HL-60/S4 (cell line): ENCODE results near the gene PTCD1.

Experiments
- in situ Hi-C: fragments of 300-500 bp; cut with MboI; formaldehyde crosslinking; loops from 2 replicates; pipeline ENCODE4 v1.14.3; 2022; ENCODE audit warnings: low sequenced_read_pairs

Gene PTCD1

GRCh38 chr7:99408379-99409191, 30.0 kb downstream of the PTCD1 start, which contains the start of the genes BUD31 and PDAP1:
BUD31 (plus strand) TSS chr7:99408969; CDS start chr7:99411093, 2,124 bp downstream.
PDAP1 (minus strand) TSS chr7:99408597; CDS start chr7:99408548, 49 bp downstream.
- in situ Hi-C loops, result no loop called here

GRCh38 chr7:99407872-99408378, 30.7 kb downstream of the PTCD1 start:
- in situ Hi-C loops, result no loop called here

- in situ Hi-C loops, result no loop called here
Measured at GRCh38 chr7:99406557-99406956, 32.0 kb downstream of the PTCD1 start.

GRCh38 chr7:99404977-99405320, 33.6 kb downstream of the PTCD1 start:
- in situ Hi-C loops, result no loop called here

GRCh38 chr7:99404235-99404976, 34.2 kb downstream of the PTCD1 start:
- in situ Hi-C loops, result no loop called here

- in situ Hi-C loops, result no loop called here
Measured at GRCh38 chr7:99403764-99404163, 34.8 kb downstream of the PTCD1 start.

GRCh38 chr7:99402854-99403253, 35.7 kb downstream of the PTCD1 start:
- in situ Hi-C loops, result no loop called here

- in situ Hi-C loops, result no loop called here
Measured at GRCh38 chr7:99399597-99399996, 39.0 kb downstream of the PTCD1 start.

GRCh38 chr7:99398891-99399445, 39.6 kb downstream of the PTCD1 start:
- in situ Hi-C loops, result no loop called here

GRCh38 chr7:99397297-99397983, 41.2 kb downstream of the PTCD1 start:
- in situ Hi-C loops, result no loop called here

GRCh38 chr7:99396418-99397296, 41.9 kb downstream of the PTCD1 start:
- in situ Hi-C loops, result no loop called here

- in situ Hi-C loops, result no loop called here
Measured at GRCh38 chr7:99395616-99396327, 42.8 kb downstream of the PTCD1 start.

GRCh38 chr7:99394188-99394502, 44.5 kb downstream of the PTCD1 start:
- in situ Hi-C loops, result no loop called here

- in situ Hi-C loops, result no loop called here
Measured at GRCh38 chr7:99393355-99394187, 45.0 kb downstream of the PTCD1 start.

GRCh38 chr7:99392659-99393354, 45.8 kb downstream of the PTCD1 start:
- in situ Hi-C loops, result no loop called here

- in situ Hi-C loops, result no loop called here
Measured at GRCh38 chr7:99392046-99392445, 46.6 kb downstream of the PTCD1 start.

GRCh38 chr7:99390941-99391602, 47.5 kb downstream of the PTCD1 start:
- in situ Hi-C loops, result no loop called here

- in situ Hi-C loops, result no loop called here
Measured at GRCh38 chr7:99389772-99390171, 48.8 kb downstream of the PTCD1 start.
